ENCODE results near the gene SPG7.

The SPG7 gene

DNA sequence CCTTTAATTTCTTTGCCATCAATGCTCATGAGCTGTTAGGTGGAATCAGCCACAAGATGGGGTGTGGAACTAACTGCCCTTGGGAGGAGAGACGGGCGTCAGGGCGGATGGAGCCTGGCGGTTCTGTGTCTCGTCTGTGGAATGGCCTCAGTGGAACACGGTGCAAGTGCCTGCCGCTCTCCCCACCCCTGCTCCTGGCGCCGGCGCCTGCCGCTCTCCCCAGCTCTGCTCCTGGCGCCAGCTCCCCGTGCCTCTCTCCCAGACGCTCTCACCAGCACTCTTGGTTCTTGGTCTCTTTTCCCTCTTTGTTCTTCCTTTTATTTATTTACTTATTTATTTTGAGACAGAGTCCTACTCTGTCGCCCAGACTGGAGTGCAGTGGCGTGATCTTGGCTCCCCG lies 39.1 kb downstream of the SPG7 start:
- DNase-seq (ENCODE audit: low spot score): no peak

DNA sequence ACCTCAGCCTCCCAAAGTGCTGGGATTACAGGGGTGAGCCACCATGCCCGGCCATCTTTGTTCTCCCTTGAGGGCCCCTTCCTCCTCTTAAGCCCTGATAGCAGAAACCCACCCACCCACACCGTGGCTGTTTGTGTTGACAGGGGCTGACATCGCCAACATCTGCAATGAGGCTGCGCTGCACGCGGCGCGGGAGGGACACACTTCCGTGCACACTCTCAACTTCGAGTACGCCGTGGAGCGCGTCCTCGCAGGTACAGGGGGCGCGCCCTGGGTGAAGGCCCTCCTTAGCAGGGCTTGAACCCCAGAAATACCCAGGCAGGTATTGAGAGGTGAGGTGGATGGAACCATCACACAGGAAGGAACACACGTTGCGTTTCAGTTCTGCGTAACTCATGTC lies 39.7 kb downstream of the SPG7 start:
- DNase-seq (ENCODE audit: low spot score): no peak

DNA sequence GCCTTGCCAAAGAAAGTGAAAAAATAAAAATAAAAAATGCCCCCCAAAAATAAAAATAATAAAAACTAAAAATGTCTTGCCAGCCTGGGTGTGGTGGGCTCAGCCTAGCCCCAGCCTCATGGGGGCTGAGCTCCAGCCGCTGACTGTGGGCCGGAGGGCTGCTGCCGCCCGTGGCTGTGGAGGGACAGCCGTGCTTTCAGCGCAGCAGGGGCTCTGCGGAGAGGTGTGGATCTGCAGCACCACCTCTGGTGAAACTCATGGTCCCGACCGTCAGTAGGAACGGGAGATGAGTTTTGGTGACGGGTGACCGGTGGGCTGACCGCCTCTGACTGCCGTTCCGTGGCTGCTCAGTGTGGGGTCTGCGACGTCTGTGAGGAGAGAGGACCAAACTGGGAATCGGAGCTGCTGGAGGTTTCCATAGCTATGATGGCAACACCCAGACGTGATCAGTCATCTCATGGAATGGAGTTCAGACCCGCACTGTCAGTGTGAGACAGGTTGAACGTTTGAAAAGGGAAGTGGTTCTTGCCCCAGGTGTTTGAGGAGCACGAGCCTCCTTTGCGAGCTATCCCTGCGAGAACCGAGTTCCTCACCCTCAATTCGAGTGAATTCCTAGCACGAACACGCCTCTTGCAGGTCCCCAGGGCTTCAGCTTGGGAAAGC lies 40.3 kb downstream of the SPG7 start:
- no peak for DNase-seq (ENCODE audit: low spot score)

DNA sequence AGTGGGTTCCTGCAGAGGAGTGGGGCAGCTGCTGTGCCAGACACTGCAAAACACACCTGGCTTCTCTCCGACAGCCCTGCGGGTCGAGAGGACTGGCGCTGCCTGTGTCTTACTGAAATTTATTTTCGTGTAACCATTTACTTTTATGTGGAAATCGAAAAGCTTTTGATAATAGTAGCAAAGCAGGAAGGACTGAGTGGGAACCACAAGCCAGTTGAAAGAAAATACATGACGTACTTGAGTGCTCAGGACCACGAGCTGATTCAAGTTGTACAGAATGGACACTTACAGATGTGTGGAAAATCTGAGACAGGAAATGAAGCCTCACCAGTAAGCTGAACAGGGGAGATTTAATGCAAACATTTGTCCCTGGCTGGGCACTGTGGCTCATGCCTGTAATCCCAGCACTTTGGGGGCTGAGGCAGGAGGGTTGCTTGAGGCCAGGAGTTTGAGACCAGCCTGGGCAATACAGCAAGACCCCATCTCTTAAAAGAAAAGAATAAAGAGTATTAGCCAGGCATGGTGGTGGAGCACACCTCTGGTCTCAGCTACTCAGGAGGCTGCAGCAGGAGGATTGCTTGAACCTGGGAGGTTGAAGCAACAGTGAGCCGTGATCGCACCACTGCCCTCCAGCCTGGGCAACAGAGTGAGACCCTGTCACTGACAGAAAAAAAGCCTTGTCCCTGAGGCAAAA lies 41.0 kb downstream of the SPG7 start:
- no peak for DNase-seq (ENCODE audit: low spot score)

DNA sequence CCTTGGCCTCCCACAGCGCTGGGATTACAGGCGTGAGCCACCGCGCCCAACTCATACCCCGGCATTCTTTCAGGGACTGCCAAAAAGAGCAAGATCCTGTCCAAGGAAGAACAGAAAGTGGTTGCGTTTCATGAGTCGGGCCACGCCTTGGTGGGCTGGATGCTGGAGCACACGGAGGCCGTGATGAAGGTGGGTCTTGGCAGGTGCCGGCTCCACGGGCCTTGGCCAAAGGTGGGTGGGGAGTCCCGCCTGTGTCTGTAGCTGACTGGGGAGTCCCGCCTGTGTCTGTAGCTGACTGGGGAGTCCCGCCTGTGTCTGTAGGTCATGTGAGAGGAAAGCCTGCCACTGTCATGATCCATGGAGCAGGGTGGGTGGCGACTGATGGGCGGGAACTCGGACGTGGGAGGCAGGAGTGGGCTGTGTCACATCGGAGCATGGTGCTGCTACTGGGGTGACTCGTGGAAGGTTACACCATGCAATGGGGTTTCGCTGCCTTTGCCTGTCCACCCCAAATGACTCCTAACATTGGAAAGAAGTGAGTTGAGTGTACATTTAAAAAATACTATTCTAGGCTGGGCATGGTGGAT lies 42.3 kb downstream of the SPG7 start:
- DNase-seq (ENCODE audit: low spot score): no peak

DNA sequence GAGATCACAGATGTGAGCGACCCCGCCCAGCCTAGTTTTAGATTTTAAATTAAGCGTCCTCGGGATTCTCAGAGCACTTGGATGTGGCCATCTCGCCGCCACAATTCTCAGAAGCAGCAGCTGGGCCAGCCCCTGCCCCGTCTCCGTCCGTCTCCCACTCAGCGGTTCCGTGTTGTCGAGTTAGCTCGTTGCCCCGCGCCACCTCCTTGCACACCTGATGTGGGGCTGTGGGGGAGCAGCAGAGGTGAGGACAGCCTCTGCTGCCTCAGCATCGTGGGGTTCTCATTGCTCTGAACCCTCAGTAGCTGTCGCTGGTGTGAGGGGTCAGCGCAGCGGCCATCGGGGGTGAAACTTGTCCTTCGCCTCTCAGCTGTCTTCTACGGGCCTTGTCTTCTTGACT lies 44.1 kb downstream of the SPG7 start:
- DNase-seq (ENCODE audit: low spot score): no peak

DNA sequence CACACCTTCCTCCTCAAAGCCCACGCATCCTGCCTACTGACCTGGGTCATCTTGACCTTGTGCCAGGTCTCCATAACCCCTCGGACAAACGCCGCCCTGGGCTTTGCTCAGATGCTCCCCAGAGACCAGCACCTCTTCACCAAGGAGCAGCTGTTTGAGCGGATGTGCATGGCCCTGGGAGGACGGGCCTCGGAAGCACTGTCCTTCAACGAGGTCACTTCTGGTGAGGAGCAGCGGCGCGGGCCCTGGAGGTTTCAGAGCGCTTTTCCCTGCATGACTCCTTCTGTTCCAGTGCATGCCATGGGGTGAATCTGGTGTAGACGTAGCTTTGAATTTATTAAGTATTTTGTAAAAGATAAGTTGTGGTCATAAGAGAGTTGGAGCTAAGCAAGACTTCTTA lies 44.7 kb downstream of the SPG7 start:
- no peak for DNase-seq (ENCODE audit: low spot score)

DNA sequence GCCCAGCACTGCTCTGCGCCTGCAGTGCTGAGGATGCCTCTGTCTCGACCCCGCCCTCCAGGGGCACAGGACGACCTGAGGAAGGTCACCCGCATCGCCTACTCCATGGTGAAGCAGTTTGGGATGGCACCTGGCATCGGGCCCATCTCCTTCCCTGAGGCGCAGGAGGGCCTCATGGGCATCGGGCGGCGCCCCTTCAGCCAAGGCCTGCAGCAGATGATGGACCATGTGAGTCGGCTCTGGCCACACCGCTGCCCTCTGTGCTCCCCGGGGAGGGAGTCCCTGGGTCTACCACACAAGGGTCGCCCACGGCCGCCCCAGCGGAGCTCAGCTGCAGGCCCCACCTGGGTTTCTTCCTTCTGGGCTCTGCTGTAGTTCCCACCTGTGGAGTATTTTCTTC lies 45.5 kb downstream of the SPG7 start:
- DNase-seq (ENCODE audit: low spot score): no peak

DNA sequence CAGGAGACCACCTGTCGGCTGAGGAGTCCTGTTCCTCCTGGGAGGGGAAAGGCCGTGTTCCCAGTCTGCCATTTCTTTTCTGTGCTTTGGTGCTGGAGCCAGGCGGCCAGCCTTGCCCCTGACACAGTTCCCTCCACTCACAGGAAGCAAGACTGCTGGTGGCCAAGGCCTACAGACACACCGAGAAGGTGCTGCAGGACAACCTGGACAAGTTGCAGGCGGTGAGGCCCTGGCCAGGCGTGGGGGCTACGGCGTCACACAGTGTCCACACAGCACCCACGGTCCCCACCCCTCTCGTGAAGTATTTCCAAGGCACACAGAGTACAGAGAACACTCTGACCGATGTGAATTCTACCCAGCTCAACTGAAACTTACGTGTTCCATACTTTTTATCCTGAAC lies 46.1 kb downstream of the SPG7 start:
- DNase-seq (ENCODE audit: low spot score): no peak

DNA sequence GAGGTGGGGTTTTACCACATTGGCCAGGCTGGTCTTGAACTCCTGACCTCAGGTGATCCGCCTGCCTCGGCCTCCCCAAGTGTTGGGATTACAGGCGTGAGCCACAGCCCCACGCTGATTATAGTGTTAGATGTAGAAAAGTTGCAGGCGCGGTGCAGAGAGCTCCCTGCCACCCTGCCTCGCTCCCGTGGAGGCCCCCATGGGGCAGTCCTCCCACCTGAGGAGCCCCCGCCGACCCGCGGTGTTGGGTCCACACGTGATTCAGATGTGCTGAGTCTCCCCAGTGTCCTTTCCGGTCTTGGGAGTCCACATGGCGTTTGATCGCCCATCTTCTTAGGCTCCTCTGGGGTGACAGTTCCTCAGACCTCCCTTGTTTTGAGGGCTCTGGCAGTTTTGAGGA lies 47.1 kb downstream of the SPG7 start:
- no peak for DNase-seq (ENCODE audit: low spot score)

DNA sequence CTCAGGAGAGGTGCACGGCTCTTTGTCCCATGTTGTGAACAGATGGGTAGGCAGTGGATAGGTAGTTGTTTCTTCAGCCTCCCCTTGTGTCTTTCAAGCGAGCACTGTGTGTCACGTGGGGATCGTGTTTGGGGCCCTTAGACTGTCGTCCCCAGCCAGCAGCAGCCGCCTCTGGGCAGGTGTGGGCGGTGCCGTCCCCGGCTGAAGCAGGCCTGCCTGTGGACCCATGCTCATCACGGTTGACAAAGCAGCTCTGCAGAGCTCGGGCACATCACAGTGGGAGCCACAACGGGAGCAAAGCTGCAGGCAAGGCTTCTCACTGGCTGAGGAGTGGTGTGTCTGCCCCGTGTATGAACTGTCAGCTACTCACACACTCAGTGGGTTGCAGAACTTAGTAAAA lies 47.6 kb downstream of the SPG7 start:
- DNase-seq (ENCODE audit: low spot score): no peak

DNA sequence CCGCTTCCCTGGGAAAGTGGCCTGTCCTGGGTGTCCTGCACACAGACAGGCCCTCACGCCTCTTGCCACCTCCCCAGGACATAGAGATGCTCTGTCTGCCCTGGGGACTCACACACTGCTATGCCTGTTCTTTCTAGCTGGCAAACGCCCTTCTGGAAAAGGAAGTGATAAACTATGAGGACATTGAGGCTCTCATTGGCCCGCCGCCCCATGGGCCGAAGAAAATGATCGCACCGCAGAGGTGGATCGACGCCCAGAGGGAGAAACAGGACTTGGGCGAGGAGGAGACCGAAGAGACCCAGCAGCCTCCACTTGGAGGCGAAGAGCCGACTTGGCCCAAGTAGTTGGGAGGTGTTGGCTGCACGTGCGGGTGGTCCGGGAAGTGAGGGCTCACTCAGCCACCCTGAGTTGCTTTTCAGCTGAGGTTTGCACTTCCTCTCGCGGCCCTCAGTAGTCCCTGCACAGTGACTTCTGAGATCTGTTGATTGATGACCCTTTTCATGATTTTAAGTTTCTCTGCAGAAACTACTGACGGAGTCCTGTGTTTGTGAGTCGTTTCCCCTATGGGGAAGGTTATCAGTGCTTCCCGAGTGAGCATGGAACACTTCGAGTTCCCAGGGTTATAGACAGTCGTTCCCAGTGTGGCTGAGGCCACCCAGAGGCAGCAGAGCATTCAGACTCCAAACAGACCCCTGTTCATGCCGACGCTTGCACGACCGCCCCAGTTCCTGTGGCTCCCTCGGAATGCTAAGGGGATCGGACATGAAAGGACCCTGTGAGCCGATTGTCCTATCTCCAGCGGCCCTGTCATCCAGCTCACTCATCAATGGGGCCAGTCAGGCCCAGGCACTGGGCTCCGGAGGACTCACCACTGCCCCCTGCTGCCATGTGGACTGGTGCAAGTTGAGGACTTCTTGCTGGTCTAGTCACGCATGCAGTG lies 48.8 kb downstream of the SPG7 start:
- DNase-seq (ENCODE audit: low spot score): peak; percentile 97

DNA sequence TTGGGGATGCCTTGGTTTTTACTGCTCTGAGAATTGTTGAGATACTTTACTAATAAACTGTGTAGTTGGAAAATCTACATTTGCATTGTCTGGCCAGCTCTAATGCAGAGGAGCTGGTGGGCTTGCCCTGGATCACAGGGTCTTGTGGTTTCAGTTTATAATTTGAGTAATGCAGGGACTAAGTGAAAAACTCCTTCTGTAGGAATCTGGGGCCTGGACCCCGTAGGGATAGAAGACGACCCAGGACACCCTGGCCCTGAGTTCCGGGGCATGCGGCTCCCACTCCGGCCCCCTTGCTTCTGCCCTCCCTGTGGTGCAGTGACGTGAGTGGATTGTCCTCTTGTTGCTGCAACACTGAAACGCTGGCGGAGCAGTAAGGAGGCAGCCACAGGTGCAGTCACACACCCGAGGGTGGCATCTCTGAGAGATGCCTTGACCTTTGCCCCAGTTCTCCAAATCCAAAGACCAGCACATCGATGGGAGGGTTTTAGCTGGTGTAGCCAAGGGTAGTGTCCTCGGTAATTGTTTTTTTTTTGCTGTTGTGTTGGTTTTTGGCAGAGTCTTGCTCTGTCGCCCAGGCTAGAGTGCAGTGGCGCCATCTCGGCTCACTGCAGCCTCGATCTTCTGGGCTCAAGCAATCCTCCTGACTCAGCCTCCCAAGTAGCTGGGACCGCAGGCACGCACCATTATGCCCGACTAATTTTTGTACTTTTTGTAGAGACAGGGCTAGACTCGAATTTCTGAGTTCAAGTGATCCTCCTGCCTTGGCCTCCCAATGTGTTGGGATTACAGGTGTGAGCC lies 49.7 kb downstream of the SPG7 start:
- no peak for DNase-seq (ENCODE audit: low spot score)

DNA sequence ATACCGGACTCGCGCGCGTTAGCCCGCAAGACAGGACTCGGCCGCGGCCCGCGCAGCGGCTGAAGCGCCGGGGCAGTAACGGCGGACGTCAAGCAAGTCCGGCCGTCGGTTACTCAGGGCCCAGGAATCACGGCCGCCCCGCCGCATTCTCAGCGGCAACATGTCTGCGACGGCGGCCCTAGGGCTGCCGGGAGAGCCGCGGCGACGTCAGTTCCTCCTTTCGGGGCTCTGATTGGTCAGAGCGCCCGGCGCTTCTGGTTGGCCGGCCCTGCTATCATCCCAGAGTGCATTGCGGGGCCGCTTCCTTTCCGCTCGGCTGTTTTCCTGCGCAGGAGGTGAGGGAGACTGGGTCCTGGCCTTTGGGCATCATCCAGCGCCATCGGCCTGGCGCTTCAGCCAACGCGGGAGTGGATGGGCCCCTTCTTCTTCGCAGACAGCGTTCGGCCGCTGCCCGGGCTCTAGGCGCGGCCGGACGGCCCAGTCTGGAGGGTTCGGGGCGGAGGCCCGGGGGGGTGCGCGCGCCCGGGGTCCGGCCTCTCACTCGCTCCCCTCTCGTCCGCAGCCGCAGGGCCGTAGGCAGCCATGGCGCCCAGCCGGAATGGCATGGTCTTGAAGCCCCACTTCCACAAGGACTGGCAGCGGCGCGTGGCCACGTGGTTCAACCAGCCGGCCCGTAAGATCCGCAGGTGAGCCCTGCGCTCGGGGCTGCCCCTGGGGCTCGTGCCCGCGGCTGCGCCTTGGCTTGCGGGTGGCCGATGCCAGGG lies 52.4 kb downstream of the SPG7 start, which contains the start of gene RPL13:
RPL13 (plus strand) TSS at position 305 of the 764 bp plus-strand sequence; CDS start at position 583, 278 bp downstream.
- peak; percentile 94 for DNase-seq (ENCODE audit: low spot score)

DNA sequence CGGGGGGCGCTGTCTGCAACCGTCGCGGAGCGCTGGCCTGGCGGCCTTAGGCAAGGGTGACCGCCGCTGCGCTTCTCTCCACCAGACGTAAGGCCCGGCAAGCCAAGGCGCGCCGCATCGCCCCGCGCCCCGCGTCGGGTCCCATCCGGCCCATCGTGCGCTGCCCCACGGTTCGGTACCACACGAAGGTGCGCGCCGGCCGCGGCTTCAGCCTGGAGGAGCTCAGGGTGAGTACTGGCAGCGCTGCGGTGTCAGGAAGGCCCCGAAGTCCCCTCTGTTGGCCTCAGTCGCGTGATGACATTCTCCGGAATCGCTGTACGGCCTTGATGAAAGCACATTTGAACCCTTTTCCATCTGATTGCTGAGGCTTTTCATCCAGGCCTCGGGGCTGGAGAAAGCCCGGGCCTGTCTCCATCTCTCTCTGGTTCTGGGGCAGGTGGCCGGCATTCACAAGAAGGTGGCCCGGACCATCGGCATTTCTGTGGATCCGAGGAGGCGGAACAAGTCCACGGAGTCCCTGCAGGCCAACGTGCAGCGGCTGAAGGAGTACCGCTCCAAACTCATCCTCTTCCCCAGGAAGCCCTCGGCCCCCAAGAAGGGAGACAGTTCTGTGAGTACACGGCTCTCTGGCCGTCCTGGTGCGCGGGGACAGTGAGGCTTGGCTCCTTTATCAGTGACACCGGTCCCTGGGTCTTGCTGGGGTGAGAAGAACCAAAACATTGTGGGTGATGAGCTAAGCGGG lies 53.1 kb downstream of the SPG7 start:
- no peak for DNase-seq (ENCODE audit: low spot score)

DNA sequence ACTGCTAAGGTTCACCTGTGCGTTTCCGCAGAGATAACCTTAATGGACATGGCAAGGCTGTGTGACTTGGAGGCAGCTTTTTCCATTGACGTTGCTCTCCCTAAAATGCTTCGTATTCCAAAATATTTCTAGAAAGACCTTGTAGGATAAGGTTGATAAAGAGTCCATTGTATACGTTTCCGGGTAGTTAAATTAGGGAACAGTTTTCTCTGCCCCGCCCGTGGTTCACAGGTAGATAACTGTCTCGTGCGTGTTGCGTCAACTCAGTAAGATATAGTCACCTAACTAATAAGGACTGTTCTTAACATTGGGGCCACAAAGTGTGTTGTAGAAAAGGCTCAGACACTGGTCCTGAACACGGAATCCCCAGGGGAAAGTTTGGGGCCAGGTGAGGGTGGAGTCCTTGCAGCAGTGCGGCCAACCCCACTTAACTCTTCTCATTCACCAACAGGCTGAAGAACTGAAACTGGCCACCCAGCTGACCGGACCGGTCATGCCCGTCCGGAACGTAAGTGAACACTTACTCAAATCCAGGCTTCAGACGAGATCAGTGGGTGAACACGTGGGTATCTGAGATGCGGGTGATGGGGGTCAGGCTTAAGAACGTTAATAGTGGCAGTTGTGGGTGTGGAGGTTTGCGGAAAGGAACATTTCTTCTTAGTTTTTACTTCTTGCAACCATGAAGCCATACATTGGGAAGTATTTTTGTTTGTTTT lies 53.8 kb downstream of the SPG7 start:
- DNase-seq (ENCODE audit: low spot score): no peak

DNA sequence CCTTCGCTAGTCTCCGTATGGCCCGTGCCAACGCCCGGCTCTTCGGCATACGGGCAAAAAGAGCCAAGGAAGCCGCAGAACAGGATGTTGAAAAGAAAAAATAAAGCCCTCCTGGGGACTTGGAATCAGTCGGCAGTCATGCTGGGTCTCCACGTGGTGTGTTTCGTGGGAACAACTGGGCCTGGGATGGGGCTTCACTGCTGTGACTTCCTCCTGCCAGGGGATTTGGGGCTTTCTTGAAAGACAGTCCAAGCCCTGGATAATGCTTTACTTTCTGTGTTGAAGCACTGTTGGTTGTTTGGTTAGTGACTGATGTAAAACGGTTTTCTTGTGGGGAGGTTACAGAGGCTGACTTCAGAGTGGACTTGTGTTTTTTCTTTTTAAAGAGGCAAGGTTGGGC lies 54.7 kb downstream of the SPG7 start:
- no peak for DNase-seq (ENCODE audit: low spot score)

DNA sequence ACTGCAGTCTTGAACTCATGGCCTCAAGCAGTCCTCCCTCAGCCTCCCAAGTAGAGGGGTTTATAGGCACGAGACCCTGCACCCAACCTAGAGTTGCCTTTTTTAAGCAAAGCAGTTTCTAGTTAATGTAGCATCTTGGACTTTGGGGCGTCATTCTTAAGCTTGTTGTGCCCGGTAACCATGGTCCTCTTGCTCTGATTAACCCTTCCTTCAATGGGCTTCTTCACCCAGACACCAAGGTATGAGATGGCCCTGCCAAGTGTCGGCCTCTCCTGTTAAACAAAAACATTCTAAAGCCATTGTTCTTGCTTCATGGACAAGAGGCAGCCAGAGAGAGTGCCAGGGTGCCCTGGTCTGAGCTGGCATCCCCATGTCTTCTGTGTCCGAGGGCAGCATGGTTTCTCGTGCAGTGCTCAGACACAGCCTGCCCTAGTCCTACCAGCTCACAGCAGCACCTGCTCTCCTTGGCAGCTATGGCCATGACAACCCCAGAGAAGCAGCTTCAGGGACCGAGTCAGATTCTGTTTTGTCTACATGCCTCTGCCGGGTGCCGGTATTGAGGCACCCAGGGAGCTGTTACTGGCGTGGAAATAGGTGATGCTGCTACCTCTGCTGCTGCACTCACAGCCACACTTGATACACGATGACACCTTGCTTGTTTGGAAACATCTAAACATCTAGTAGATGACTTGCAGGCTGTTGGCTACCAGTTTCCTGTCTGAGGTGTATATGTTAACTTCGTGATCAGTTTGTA lies 55.6 kb downstream of the SPG7 start:
- DNase-seq (ENCODE audit: low spot score): no peak
